ENCODE data around the gene BMP6.

Gene BMP6

DNA sequence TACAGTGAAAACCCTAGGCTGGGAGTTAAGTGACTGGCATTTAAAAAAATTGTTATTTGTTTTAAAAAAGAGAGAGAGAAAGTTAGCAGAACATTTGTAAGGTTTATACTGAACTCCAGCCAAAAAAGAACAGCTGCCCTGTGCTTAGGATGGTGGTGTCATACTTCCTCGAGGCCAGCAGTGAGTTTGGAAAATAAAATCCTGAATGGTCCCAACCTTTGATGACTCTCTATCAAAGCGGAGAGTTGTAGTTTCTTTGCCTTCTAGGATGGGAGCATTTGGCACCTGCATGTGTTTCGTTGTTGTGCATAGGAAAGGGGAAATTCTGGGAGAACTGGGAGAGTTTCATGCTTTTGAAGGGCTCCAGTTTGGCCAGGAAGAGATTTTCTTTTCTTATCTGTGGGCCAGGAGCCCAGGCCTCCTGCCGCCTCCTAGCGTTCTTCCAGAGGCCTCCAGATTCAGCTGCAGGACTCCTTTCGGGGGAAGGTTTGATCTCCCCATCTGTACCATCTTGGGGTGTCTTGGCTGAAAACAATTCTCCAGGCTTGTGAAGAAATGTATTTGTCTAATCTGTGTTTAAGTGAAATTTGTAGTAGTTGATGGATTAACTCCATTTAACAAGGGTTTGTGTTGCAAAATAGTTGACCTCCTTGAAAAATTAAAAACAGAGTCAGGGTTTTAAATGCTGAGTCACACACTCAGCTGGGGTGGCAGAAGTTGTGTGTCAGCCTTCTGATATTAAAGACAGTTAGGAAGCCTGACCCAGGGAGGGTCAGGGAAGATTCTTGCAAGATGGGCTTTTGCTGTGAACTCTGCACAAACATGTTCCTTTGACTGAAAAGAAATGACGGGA is 121.3 kb downstream of the BMP6 start:
- TF ChIP-seq, protein P1, sequence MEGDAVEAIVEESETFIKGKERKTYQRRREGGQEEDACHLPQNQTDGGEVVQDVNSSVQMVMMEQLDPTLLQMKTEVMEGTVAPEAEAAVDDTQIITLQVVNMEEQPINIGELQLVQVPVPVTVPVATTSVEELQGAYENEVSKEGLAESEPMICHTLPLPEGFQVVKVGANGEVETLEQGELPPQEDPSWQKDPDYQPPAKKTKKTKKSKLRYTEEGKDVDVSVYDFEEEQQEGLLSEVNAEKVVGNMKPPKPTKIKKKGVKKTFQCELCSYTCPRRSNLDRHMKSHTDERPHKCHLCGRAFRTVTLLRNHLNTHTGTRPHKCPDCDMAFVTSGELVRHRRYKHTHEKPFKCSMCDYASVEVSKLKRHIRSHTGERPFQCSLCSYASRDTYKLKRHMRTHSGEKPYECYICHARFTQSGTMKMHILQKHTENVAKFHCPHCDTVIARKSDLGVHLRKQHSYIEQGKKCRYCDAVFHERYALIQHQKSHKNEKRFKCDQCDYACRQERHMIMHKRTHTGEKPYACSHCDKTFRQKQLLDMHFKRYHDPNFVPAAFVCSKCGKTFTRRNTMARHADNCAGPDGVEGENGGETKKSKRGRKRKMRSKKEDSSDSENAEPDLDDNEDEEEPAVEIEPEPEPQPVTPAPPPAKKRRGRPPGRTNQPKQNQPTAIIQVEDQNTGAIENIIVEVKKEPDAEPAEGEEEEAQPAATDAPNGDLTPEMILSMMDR (conservative IDR thresholded peaks at IDR 0.05): no peak
- TF ChIP-seq ZFX (IDR thresholded peaks at IDR 0.05): no peak
- no peak overlapping the region for H3K27ac ChIP-seq

DNA sequence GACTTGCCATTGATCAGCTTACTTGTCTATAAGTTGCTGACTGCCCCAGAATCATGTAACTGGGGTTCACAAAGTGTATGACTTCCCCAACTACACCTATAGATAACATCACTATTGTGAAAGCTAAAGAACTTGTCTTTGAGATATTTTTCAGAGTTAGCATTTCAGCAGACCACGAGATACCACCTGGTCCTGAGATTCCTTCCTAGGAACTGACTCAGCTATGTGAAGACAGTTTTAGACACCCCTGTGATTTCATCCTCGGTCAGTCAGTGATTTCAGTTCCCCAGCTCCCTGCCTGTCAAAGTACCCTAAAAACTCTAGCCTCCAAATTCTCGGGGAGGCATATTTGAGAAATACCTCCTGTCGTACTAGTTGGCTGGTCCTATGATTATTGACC is 122.3 kb downstream of the BMP6 start:
- no peak overlapping the region for H3K27ac ChIP-seq

GRCh38 chr6:7851780-7852179 is 125.9 kb downstream of the BMP6 start:
- no peak for TF ChIP-seq ZFX (IDR thresholded peaks at IDR 0.05)
- TF ChIP-seq, protein P1 (conservative IDR thresholded peaks at IDR 0.05): no peak

More for the DNA sequence above, 122.3 kb downstream of the BMP6 start:
- TF ChIP-seq, protein P1 (conservative IDR thresholded peaks at IDR 0.05): no peak
- TF ChIP-seq ZFX (IDR thresholded peaks at IDR 0.05): no peak

GRCh38 chr6:7859591-7859990 is 133.7 kb downstream of the BMP6 start:
- TF ChIP-seq, protein P1 (conservative IDR thresholded peaks at IDR 0.05): no peak
- no peak for TF ChIP-seq ZFX (IDR thresholded peaks at IDR 0.05)

More at GRCh38 chr6:7851780-7852179, 125.9 kb downstream of the BMP6 start:
- H3K27ac ChIP-seq: no peak overlapping the region

DNA sequence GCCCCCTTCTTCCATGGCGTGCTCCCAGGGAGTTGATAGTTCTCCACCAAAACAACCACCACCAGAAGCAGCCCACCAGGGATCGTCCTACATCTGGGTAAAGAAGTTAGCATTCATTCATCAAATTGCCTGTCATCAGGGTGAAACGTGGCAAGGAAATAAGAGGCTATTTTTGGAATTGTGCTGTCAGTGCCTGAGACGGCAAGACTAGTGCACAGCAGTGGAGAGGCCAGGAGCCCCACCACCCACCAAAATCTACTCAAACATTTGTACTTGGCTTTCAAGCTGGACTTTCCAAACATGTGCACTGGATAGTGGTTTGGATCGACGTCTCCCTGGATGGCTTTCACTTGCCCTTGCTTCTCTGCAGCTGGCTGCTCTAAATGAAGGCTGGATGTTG is 139.9 kb downstream of the BMP6 start:
- TF ChIP-seq, protein P1 (conservative IDR thresholded peaks at IDR 0.05): no peak
- TF ChIP-seq ZFX (IDR thresholded peaks at IDR 0.05): no peak
- no peak overlapping the region for H3K27ac ChIP-seq

More at GRCh38 chr6:7859591-7859990, 133.7 kb downstream of the BMP6 start:
- no peak overlapping the region for H3K27ac ChIP-seq

- no peak overlapping the region for H3K27ac ChIP-seq
- TF ChIP-seq ZFX (IDR thresholded peaks at IDR 0.05): no peak
Measured at GRCh38 chr6:7866526-7866925, 140.6 kb downstream of the BMP6 start.

DNA sequence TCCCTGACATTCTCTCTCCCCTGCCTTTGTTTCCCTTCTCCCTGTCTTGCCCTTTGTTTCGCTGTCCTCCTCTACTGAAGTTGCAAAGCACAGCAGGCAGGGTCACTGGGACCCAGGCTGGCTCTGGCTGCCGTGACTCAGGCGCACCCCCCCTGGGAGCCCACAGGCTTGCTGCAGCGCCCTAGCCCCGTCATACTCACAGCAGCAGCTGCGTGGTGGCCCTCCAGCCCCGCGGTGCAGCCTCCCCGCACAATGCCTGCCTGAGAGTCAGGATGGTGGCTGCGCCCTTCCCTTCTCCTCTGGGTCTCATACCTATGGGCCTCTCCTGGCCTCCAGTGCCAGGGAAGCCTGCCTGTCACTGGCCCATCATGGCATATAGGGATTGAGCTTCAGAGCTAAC is 143.0 kb downstream of the BMP6 start:
- H3K27ac ChIP-seq: no peak overlapping the region
- no peak for TF ChIP-seq ZFX (IDR thresholded peaks at IDR 0.05)
- TF ChIP-seq, protein P1 (conservative IDR thresholded peaks at IDR 0.05): no peak

All from C4-2B (cell line).